Neural crest cell (in vitro differentiated cells): ENCODE data around the gene PIM1. TPM values are rescaled to one million over a fixed set of nuclear protein-coding genes. Genes with fewer than 3 reads are reported as not detected.
"Not testable (repeated sequence)": the region's sequence is repeated elsewhere in the genome, so short reads cannot be mapped to it uniquely, and the experiment has no call there.

Experiments used
- DNase-seq: peaks from one replicate; pipeline ENCODE4 v3.0.0; 2021; ENCODE audit warnings: low read depth, mixed read lengths, low spot score
- H3K27ac Mint-ChIP-seq: one replicate; pipeline ENCODE4 v1.8.0; 2021; ENCODE audit warnings: mild to moderate bottlenecking, mixed read lengths; ENCODE audit not compliant: unreplicated experiment
- H3K27me3 Mint-ChIP-seq: 2 replicates; pipeline ENCODE4 v1.8.0; 2021; ENCODE audit warnings: low read depth, mild to moderate bottlenecking, mixed read lengths
- H3K36me3 Mint-ChIP-seq: 2 replicates; pipeline ENCODE4 v1.8.0; 2021; ENCODE audit warnings: low read depth, mild to moderate bottlenecking, mixed read lengths
- H3K4me1 Mint-ChIP-seq: 2 replicates; pipeline ENCODE4 v1.8.0; 2021; ENCODE audit warnings: mixed read lengths
- H3K4me3 Mint-ChIP-seq: one replicate; pipeline ENCODE4 v1.8.0; 2021; ENCODE audit warnings: mild to moderate bottlenecking, mixed read lengths
- H3K9me3 Mint-ChIP-seq: 2 replicates; pipeline ENCODE4 v1.8.0; 2021; ENCODE audit warnings: mixed read lengths
- CTCF ChIP-seq: fragments of 200-600 bp; sonication (generic); conservative IDR thresholded peaks from 2 replicates; pipeline ENCODE4 v1.5.0; 2021; ENCODE audit warnings: antibody characterized with exemption, mild to moderate bottlenecking
- total RNA-seq: library from RNA; stranded (reverse); gene quantifications from 2 replicates; pipeline ENCODE4 v1.2.1, GENCODE V29; 2021

Gene PIM1
- total RNA-seq, 1 donor from 2014 or later: 9.1 TPM

- H3K4me3 Mint-ChIP-seq: no peak overlapping the region
- no peaks in the 10 kb centered on the region for H3K27me3 Mint-ChIP-seq
- no peak overlapping the region for H3K27ac Mint-ChIP-seq
- TF ChIP-seq CTCF: no peak
- peaks cover 5% of the 10 kb centered on the region for H3K9me3 Mint-ChIP-seq
- no peaks in the 10 kb centered on the region for H3K4me1 Mint-ChIP-seq
- no peaks in the 10 kb centered on the region for H3K36me3 Mint-ChIP-seq
- no peak for DNase-seq
These were observed 17.5 kb downstream of the PIM1 start for GRCh38 chr6:37187321-37188022.

- Mint-ChIP-seq H3K9me3 (peaks cover 5% of the 10 kb centered on the region), H3K4me1 (no peaks in the 10 kb centered on the region), H3K36me3 (no peaks in the 10 kb centered on the region), H3K27me3 (no peaks in the 10 kb centered on the region), H3K27ac (no peak overlapping the region), H3K4me3 (no peak overlapping the region)
- no peak for DNase-seq
- TF ChIP-seq CTCF: no peak
These were observed 19.1 kb downstream of the PIM1 start for GRCh38 chr6:37188962-37189510.

GRCh38 chr6:37190159-37190535 lies 20.2 kb downstream of the PIM1 start:
- H3K4me1 Mint-ChIP-seq: no peaks in the 10 kb centered on the region
- H3K4me3 Mint-ChIP-seq: no peak overlapping the region
- H3K9me3 Mint-ChIP-seq: peaks cover 5% of the 10 kb centered on the region
- H3K27me3 Mint-ChIP-seq: no peaks in the 10 kb centered on the region
- DNase-seq: no peak
- no peak overlapping the region for H3K27ac Mint-ChIP-seq
- TF ChIP-seq CTCF: no peak
- H3K36me3 Mint-ChIP-seq: no peaks in the 10 kb centered on the region

- Mint-ChIP-seq H3K27ac (no peak overlapping the region), H3K4me1 (no peaks in the 10 kb centered on the region), H3K9me3 (no peaks in the 10 kb centered on the region), H3K4me3 (no peak overlapping the region), H3K36me3 (no peaks in the 10 kb centered on the region), H3K27me3 (no peaks in the 10 kb centered on the region)
- no peak for DNase-seq
- no peak for TF ChIP-seq CTCF
These were observed 22.7 kb downstream of the PIM1 start for GRCh38 chr6:37192666-37193065.

GRCh38 chr6:37194886-37195285 lies 24.9 kb downstream of the PIM1 start:
- not testable (repeated sequence) for DNase-seq, H3K4me3 Mint-ChIP-seq, H3K4me1 Mint-ChIP-seq, H3K27ac Mint-ChIP-seq, H3K27me3 Mint-ChIP-seq, H3K9me3 Mint-ChIP-seq, H3K36me3 Mint-ChIP-seq

GRCh38 chr6:37196451-37196850 lies 26.5 kb downstream of the PIM1 start:
- not testable (repeated sequence) for H3K27ac Mint-ChIP-seq, DNase-seq, H3K4me1 Mint-ChIP-seq, H3K36me3 Mint-ChIP-seq, H3K27me3 Mint-ChIP-seq, H3K9me3 Mint-ChIP-seq, H3K4me3 Mint-ChIP-seq
